HG02870 (cell line): Measurements from ENCODE around the gene SAT2.
"Not testable (repeated sequence)": the region's sequence is repeated elsewhere in the genome, so short reads cannot be mapped to it uniquely, and the experiment has no call there.

ENCODE experiments used
- ATAC-seq: cut with Tn5 transposase; IDR thresholded peaks from one replicate; pipeline ENCODE4 v1.9.1; 2021; ENCODE audit warnings: mild to moderate bottlenecking, moderate library complexity; ENCODE audit not compliant: unreplicated experiment

Gene SAT2

DNA sequence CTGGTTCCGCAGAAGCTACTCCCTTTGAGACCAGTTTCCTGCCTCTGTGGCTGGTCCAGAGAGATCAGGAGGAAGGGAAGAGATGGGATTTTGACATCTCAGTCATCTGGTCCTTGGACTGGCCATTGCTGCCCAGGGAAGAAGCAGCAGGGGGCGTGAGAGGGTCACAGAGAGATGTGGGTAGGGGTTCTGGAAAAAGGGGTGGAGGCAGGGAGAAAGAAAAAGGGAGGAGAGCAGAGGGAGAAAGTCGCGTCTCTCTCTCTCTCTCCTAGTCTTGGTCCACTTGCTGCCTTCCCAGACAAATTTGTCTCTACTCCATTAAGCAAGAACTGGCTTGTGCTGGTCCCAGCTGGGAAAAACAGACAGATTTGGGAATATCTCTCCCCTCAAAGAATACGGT is 6.8 kb upstream of the SAT2 start:
- no peak for ATAC-seq

DNA sequence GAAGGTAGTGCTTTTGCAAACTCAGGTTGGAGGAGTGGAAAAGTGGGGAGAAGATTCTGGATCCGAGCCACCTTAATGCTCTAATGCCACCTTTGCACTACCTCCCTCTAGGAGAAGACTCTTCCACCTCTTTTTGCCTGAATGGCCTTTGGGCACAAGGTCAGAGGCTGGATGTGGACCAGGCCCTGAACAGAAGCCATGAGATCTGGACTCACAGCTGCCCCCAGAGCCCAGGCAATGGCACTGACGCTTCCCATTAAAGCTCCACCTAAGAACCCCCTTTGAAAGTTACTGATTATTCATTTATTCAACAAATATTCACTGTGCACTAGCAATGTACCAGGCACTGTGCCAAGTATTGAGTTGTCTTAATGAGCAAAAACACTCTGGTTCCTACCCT is 5.5 kb upstream of the SAT2 start:
- no peak for ATAC-seq

DNA sequence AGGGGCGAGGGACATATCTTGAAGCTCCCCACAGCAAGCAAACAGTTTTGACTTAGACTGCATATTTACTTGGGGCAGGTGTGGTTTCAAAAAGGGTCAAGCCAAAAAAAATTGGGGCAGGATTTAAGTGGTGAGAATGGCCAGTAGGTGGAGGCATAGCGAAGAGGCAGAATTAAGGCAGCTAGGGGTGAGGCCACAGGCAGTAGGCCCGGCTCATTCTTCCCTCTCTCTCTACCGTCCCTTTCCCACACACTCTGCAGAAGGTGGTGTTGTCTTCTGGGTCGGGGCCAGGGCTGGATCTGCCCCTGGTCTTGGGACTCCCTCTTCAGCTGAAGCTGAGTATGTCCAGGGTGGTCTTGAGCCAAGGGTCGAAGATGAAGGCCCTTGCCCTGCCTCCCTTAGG is 4.9 kb upstream of the SAT2 start:
- no peak for ATAC-seq

DNA sequence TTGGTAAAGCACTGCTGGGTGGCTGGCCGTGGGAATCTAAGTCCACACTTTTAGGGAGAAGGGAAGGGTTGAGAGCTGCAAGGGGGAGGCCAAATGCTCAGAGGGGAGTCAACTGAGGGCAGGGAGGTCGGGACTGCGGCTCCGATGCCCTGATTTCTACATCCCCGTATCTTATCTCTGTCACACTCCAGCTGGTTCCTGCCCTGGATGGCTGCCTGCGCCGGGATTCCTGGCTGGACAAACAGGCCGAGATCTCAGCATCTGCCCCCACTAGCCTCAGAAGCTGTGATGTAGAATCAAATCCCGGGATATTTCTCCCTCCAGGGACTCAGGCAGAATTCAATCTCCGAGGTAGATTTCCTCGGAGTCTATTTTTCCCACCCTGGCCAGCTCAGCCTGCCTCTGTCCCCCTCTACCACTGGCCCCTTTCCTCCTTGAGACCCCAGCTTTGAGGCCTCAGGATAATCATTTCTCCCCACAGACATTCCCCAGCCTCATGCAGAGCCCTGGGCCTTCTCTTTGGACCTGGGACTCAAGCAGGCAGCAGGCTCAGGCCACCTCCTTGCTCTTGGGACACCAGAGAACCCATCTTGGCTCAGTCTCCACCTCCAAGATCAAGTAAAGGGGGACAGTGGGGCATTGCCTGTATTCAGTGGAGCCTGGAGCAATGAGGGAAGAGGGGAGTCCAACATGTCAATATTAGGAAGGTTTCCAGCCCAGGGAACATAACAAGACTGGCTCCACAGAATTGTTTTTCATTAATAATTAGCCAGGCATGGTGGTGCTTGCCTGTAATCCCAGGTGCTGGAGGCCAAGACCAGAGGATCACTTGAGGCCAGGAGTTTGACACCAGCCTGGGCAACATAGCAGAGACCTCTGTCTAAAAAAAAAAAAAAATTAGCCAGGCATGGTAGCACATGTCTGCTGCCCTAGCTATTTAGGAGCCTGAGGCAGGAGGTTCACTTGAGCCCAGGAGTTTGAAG is 4.1 kb upstream of the SAT2 start:
- no peak for ATAC-seq

DNA sequence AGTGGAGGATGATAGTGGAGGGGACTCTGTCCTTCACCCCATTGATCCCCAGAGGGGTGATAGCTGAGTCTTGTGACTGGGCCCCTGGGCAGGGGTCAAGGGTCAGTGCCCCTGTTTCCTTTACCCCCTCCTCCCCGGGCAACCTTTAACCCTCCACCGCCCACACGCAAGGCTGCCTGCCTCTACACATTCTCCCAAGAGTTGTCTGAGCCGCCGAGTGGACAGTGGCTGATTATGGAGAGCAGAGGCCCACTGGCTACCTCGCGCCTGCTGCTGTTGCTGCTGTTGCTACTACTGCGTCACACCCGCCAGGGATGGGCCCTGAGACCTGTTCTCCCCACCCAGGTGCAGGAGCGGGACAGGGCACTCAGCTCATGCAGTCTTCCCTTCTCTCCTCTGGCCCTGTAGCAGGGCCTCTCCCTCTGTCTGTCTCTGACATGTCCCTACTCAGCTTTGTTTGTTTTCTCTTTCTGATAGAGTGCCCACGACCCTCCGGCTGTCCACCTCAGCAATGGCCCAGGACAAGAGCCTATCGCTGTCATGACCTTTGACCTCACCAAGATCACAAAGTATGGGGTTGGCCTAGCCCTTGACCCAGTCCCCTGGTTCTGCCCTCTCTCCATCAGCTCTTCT is 2.4 kb upstream of the SAT2 start, which contains the start of gene SHBG:
TSS of gene SHBG (plus strand) at position 197 of the 633 bp plus-strand sequence. CDS start at position 235, 38 bp downstream.
- ATAC-seq, result no peak

DNA sequence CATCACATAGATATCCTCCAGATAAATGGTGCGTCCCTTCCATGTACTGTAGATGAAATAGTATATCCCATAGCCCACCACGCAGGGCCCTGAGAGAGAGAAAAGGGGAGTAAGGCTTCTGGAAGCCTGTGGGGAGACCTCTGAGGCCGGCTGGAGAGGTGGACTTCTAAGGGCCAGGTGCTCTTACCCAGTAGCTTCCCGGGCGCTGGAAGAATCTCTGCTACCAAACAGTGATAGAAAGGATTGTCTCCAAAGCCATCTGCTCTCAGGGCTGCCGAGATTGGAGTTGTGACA is 718 bp downstream of the SAT2 start:
- no peak for ATAC-seq

DNA sequence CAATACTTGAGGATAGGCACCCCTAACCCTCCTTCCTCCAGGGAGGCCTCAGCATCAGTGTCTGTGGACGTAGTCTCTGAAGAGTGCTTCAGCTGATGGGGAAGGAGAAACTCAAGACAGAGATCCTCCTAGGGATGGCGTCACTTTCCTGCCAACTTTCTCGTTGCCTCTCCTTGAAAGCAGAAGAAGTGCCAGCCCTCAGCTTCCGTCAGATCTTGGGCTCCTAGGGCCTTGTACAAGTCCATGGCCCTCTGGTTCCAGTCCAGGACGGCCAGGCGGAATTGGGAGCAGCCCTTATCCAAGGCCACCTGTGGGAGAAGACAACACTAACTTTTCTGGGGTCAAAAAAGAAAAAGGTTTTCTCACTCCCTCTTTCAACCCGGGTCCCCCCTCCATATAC is 1.3 kb downstream of the SAT2 start:
- ATAC-seq, result no peak

DNA sequence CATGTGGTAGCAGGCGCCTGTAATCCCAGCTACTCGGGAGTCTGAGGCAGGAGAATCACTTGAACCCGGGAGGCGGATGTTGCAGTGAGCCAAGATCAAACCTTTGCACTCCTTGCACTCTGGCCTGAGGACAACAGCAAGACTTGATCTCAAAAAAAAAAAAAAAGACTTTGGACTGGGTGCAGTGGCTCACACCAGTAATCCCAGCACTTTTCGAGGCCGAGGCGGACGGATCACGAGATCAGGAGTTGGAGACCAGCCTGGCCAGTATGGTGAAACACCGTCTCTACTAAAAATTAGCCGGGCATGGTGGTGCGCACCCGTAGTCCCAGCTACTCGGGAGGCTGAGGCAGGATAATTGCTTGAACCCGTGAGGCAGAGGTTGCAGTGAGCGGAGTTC is 1.9 kb downstream of the SAT2 start:
- ATAC-seq, result not testable (repeated sequence)

DNA sequence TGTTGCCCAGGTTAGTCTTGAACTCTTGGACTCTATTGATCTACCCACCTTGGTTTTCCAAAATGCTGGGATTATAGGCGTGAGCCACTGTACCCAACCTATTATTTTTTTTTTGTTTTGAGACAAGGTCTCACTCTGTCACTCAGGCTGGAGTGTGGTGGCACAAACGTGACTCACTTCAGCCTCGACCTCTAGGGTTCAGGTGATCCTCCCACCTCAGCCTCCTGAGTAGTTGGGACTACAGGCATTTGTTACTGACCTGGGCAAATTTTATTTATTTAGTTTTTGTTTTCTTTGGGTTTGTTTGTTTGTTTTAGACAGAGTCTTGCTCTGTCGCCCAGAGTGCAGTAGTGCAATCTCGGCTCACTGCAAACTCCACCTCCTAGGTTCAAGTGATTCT is 4.0 kb downstream of the SAT2 start:
- ATAC-seq, result no peak

DNA sequence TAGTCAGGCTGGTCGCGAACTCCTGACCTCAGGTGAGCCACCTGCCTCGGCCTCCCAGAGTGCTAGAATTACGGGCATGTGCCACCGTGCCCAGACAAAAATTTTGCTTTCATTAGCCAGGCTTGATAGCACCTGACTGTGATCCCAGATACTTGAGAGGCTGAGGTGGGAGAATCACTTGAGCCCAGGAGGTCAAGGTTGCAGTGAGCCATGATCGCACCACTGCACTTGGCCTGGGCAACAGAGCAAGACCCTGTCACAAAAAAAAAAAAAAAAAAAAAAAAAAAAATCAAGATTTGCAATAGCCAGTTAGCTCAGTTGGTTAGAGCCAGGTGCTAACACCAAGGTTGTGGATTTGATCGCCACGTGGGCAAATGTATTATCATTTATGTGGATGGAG is 6.8 kb downstream of the SAT2 start:
- no peak for ATAC-seq

DNA sequence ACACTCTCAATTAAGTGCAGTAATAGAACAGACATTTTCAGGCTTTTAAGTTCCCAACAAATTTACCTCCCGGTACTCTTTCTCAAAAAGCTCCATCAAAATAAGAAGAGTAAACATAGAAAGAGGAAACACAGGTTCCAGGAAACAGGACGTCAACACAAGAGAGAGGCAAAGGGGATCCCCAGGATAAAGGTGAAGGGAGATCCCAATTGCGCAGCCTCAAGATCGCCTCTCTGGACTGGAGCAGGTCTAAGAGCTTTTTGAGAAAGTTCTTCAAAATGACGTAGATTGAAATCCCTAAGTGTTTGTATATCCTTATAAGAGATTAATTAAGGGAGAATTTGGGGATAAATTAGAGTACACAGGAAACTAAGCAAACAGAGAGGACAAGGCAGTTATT is 9.0 kb downstream of the SAT2 start:
- no peak for ATAC-seq

DNA sequence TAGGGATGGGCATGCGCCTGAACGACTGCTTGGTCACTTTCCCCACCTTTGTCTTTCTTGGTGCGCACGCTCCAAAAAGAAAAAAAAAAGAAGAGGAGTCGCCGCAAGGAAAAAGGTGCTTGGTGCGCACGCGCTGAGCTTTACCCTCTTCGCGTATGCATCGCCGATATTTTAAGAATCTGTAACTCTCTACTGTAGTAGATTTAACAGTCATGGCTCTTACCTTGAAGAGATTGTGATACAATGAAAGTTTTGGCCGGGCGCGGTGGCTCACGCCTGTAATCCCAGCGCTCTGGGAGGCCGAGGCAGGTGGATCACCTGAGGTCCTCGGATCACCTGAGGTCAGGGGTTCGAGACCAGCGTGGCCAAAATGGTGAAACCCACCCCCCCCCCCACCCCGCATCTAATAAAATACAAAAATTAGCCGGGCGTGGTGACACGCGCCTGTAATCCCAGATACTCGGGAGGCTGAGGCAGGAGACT is 12.3 kb downstream of the SAT2 start:
- no peak for ATAC-seq

DNA sequence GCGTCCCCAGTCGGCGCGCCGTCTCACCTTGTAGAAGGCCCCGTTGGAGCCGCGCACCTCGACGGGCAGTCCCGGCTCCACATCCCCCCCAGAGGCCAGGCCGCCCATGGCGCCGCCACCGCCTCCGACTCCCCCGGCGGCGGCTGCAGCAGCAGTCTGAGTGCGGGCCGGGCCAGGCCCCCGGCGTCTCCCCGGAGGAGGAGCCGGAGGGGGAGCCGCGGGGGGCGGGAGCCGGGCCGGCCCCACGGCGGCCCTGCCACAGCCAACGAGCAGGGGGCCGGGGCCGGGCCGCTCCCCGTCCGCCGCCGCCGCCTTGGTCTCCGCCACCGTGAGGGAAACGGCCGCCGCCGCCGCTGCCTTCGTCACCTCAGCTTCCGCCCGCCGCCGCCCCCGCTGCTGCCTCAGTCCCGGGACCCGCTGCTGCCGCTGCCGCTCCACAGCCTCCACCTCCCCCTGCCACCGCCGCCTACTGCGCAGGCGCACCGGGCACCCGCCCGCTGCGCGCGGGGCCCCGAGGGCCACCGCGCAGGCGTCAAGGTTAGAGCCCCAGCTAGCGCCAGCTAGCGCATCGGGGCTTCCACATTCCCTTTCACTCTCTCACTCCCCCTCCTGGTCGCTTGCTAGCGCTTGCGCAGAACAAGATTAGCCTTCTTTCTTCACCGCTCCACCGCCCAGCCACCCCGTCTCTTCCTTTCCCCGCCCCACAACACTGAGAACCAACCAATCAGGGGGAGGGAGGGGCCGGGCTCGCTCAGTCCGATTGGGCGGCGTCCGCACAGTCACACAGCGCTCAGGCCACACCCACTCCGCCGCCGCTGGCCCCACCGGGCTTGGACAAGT is 13.0 kb downstream of the SAT2 start, which contains the start of gene FXR2:
TSS of gene FXR2 (minus strand) at position 473 of the 840 bp plus-strand sequence. CDS start at position 108, 365 bp downstream.
- ATAC-seq, result peak; percentile 84

DNA sequence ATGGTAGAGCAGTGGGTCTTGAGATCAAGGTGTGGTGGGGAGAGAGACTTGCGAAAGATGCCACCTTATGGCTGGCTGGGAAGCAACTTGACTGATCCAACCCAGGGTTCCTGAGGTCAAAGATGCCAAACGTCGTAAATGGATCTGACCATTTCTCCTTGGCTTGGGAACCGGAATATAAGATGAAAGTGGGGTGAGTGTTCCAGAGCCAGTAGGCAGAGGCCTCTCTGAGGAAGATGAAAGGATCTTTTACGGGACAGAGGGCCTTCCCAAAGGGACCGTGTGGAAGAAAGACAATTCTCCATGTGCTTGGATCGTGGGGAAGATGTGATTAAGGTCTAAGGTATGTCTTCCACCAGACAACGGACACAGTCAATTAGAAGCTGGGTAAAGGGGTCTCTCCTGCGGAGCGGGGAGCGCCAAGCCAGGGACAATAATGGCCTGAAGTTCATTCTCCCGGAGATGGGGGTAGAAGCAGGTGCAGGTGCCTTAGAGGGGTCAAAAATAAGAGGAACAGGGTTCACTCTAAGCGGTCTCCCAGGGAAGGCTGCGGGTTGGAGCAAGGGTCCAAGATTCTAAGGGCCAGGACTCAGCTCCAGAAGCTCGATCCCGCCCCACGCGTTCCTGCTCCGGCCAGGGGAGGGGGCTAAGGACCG is 13.7 kb downstream of the SAT2 start:
- no peak for ATAC-seq

DNA sequence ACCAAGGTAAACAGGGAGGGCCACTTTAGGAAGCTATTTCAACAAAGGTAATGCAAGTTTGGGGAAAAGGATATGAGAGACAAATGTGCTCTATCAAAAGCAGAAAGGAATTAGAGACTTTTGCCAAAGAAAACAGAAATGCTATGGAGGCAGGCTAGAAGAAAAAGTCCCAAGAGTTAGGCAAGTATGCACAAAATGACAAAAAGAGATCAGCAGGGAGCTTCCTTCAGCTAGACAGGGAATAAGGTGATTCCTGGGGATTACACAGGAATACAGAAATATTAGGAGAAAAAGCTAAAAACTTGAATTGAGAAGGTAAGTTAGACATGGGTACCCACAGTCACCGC is 15.4 kb downstream of the SAT2 start:
- no peak for ATAC-seq

DNA sequence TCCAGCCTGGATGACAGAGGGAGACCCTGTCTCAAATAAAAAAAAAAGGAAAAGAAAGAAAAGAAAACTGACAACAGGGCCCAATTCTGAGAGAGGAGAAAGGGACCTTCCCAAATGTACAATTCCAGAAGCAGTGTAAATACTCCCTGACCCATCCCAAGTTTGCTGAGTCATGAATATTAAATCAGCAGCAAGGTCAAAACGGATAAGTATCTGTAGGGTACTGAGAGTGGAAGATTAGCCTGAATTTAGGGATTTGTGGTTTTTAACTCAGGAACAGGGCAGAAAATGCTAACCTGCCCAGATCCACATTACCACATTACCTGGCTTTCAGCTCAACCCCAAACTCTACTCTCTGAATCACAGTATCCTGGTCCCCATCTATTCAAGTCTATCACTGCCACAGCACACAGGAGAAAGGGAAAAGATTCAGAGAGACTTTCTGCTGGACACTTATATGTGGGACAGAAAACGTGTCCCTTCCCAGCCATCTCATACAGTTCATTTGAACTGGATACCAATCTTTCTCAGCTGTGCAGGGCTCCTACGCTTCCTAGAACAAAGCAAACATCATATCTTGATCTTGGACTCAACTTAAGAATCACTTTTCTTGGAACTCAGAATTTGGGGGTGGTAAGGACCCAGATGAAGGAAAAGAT is 15.9 kb downstream of the SAT2 start:
- no peak for ATAC-seq

DNA sequence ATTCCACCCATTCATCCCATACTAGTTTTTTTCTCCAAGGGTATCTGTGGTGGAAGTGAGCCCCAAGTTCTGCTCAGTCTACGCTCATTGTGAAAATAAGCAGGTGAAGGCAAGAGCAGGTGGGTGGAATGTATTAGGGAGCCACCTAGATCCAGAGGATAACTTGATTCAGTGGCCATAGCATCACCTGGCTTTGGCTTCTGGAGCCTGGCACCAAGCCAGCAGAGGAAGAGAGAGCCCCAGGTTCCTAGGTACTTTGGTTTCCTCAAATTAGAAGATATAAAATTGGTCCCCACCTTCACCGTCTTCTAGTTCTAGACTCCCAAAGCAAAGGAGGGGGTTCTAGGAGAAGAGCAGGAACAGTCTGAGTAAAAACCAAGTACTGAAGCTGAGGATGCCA is 17.0 kb downstream of the SAT2 start:
- no peak for ATAC-seq

DNA sequence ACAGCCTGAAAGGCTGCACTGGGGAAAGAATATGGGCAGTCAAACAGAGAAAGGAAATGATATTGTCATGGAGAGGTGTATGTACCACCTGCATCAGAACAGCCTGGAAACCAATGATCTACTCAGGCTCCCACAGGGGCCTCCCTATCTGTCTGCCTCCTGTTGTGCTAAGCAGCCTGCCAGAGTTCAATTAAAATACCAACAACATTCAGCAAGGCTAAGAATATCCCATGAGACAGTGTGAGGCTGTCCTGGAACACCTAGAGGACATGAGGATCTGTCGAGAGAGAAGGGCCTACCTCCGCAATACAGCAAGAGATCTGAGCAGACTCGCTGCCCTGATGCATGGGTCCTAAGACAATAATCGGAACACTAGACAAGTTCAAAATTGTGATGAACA is 21.3 kb downstream of the SAT2 start:
- ATAC-seq, result no peak

DNA sequence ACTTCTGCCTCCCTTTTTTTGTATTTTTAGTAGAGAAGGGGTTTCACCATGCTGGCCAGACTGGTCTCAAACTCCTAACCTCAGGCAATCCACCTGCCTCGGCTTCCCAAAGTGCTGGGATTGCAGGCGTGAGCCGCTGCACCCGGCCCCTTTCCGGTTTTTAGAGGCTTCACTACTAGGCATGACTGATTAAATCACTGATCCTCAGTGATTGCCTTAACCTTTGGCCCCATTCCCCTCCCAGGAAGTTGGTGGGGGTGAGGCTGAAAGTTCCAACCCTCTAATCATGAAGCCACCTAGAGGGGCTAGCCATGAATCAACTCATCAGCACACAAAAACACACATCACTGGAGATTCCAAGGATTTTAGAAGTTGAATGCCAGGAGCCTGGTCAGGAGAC is 30.1 kb downstream of the SAT2 start:
- ATAC-seq, result not testable (repeated sequence)

DNA sequence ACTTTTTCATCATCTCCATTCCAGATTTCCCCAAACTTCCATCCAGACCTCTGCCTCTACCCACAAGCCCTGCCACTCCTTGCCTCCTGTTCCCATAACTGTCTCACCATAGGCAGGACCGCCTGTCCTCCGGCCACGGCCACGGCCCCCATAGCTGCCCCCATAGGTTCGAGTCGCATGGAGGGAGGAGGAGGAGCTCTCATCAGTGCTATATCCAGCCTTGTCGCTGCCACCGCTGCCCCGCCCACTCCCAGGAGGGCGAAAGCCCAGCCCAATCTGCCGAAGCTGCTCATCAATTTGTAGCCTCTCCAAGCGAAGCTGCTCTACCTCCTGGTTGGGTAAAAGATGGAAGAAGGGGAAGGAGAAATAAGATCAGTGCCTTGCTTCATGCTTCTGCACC is 34.3 kb downstream of the SAT2 start:
- no peak for ATAC-seq
